Gastroesophageal sphincter (tissue), 4 donors: ENCODE measurements around the gene TSPAN12. TPM values are rescaled to one million over a fixed set of nuclear protein-coding genes. Genes with fewer than 3 reads are reported as not detected.

Experiments used
- ATAC-seq: fragments of 150-250 bp; one replicate; pipeline ENCODE4 v1.9.1; 2016; ENCODE audit warnings: mild to moderate bottlenecking, moderate library complexity
- H3K27ac ChIP-seq, 4 donors: fragments of 200-600 bp; sonication (generic) in 3 of 4; 1 replicate in 3 of 4; 2 replicates in 1 of 4; pipeline ENCODE4 v1.5.1; 2016 to 2019
- H3K27me3 ChIP-seq: fragments of 200-600 bp; sonication (generic); one replicate; pipeline ENCODE4 v1.5.1; 2019
- H3K36me3 ChIP-seq, 2 donors: fragments of 200-600 bp; sonication (generic); one replicate each; pipeline ENCODE4 v1.5.1; 2019; ENCODE audit warnings: control low read depth in 1 of 2
- H3K4me1 ChIP-seq, 3 donors: fragments of 200-600 bp; sonication (generic); 1 replicate in 2 of 3; 2 replicates in 1 of 3; pipeline ENCODE4 v1.5.1; 2016 to 2019; ENCODE audit warnings: control low read depth in 2 of 3
- H3K4me3 ChIP-seq, 2 donors: fragments of 200-600 bp; sonication (generic); one replicate each; pipeline ENCODE4 v1.5.1; 2019; ENCODE audit warnings: mild to moderate bottlenecking in 1 of 2, moderate library complexity in 1 of 2
- H3K9me3 ChIP-seq, 3 donors: fragments of 200-600 bp; sonication (generic); one replicate each; pipeline ENCODE4 v1.5.1; 2017 to 2019; ENCODE audit warnings: control low read depth in 2 of 3
- EP300 ChIP-seq: sonication (generic); formaldehyde crosslinking; IDR thresholded peaks from one replicate; pipeline ENCODE4 v1.6.1; 2017; ENCODE audit warnings: antibody characterized with exemption, mild to moderate bottlenecking
- POLR2A ChIP-seq, 2 donors: fragments of 450-650 bp; IDR thresholded peaks; one replicate each; pipeline ENCODE4 v1.6.1; 2017; ENCODE audit warnings: antibody characterized with exemption in 2 of 2, mild to moderate bottlenecking in 2 of 2, moderate library complexity in 1 of 2
- POLR2AphosphoS5 ChIP-seq: sonication (generic); formaldehyde crosslinking; IDR thresholded peaks from one replicate; pipeline ENCODE4 v1.6.1; 2017; ENCODE audit warnings: antibody characterized with exemption
- WGBS, 2 donors: methylation state at CpG; one replicate each; pipeline ENCODE4 v1.1.5; 2018; ENCODE audit warnings: low coverage in 1 of 2; 5-methylcytosine and 5-hydroxymethylcytosine counted together
- total RNA-seq, 4 donors: library from RNA; depleted of rRNA; stranded (reverse); fragments of >200 nt; gene quantifications; one replicate each; pipeline ENCODE4 v1.1.0, GENCODE V29; 2016
- TF ChIP-seq, protein P1 (sequence below), 4 experiments: fragments of 200-600 bp in 2 of 4; fragments of 450-650 bp in 2 of 4; sonication (generic) in 1 of 4; IDR thresholded peaks; one replicate each; pipeline ENCODE4 v1.5.1; 2017 to 2019; ENCODE audit warnings: antibody characterized with exemption in 4 of 4, mild to moderate bottlenecking in 2 of 4, moderate library complexity in 2 of 4

TSPAN12 gene
- total RNA-seq, 4 donors from 2014 or later = 4.4 to 25.3 (median 6.9) TPM

DNA sequence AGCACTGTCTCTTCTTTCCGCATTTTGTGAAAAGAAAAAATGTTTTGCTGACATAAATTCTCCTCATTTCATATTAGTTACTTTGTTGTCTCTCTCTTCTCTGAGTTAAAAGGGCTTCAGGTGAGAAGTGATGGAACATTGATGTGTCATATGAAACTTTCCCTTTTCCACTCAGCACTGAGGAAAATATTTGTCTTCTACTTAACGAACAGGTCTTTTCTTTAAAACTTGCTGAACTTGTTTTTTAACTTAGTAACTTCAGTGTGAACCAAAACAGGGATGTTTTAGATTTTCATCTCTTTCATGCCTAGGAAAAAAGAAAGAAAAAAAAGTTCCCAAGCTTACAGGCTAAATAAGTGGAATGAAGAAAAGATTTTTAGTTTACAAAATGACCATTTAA, 19.0 kb upstream of the TSPAN12 start:
- H3K4me3 ChIP-seq = no peak overlapping the region
- TF ChIP-seq EP300 = no peak
- no peak for TF ChIP-seq POLR2AphosphoS5
- TF ChIP-seq, protein P1, sequence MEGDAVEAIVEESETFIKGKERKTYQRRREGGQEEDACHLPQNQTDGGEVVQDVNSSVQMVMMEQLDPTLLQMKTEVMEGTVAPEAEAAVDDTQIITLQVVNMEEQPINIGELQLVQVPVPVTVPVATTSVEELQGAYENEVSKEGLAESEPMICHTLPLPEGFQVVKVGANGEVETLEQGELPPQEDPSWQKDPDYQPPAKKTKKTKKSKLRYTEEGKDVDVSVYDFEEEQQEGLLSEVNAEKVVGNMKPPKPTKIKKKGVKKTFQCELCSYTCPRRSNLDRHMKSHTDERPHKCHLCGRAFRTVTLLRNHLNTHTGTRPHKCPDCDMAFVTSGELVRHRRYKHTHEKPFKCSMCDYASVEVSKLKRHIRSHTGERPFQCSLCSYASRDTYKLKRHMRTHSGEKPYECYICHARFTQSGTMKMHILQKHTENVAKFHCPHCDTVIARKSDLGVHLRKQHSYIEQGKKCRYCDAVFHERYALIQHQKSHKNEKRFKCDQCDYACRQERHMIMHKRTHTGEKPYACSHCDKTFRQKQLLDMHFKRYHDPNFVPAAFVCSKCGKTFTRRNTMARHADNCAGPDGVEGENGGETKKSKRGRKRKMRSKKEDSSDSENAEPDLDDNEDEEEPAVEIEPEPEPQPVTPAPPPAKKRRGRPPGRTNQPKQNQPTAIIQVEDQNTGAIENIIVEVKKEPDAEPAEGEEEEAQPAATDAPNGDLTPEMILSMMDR (IDR thresholded peaks at IDR 0.05) = no peak
- no peak for TF ChIP-seq POLR2A (IDR thresholded peaks at IDR 0.05)
- H3K27ac ChIP-seq = no peak overlapping the region
- WGBS, 2 donors = 84 to 92% methylated on average over 2 of the region's 2 CpGs
- no peak for ATAC-seq
- H3K4me1 ChIP-seq = no peaks in the 10 kb centered on the region
- no peaks in the 10 kb centered on the region for H3K36me3 ChIP-seq
- H3K27me3 ChIP-seq = no peaks in the 10 kb centered on the region
- no peaks in the 10 kb centered on the region for H3K9me3 ChIP-seq

DNA sequence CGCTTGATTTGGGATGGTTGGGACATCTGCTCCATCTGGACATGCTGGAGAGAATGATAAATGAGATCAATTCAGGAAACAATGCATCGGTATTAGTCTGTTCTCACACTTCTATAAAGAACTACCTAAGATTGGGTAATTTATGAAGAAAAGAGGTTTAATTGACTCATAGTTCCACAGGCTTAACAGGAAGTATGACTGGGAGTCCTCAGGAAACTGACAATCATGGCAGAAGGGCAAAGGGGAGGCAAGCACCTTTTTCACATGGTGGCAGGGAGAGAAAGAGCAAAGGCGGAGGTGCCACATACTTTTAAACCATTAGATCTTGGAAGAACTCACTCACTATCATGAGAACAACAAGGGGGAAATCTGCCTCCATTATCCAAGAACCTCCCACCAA, 16.8 kb upstream of the TSPAN12 start:
- 81 to 87% methylated on average over 2 to 3 of the region's 3 CpGs for WGBS, 2 donors
- ATAC-seq = no peak

DNA sequence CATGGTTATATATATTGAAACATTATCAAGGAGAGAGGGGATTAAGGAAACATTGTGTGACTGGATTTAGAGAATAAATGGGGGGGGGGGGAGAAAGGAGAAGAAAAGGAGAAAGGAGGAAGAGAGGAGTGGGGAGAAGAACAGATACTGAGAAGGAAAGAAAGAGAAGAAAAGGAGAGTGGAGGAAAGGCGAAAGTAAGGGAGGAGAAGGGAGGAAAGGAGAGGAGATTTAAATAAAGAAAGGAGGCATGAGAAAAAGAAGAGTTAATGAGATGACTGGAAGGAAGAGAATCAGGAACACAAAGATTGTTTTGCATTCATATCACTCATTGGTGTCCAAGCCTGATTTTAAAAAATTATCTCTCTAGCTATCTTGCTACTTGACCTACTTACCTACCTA, 16.1 kb upstream of the TSPAN12 start:
- H3K27ac ChIP-seq = no peak overlapping the region
- TF ChIP-seq POLR2AphosphoS5 = no peak
- no peak for TF ChIP-seq POLR2A (IDR thresholded peaks at IDR 0.05)
- TF ChIP-seq EP300 = no peak
- TF ChIP-seq, protein P1 (IDR thresholded peaks at IDR 0.05) = no peak
- H3K36me3 ChIP-seq = no peaks in the 10 kb centered on the region
- no peaks in the 10 kb centered on the region for H3K9me3 ChIP-seq
- no peak for ATAC-seq
- H3K27me3 ChIP-seq = no peaks in the 10 kb centered on the region
- no peak overlapping the region for H3K4me3 ChIP-seq
- WGBS, 2 donors = 92% methylated on average over 1 of the region's 1 CpG; no CpG with 5 or more reads in 1 of the 2 donors
- no peaks in the 10 kb centered on the region for H3K4me1 ChIP-seq

More for the DNA sequence above, 16.8 kb upstream of the TSPAN12 start:
- TF ChIP-seq POLR2AphosphoS5 (no peak), EP300 (no peak), POLR2A (IDR thresholded peaks at IDR 0.05) (no peak)
- TF ChIP-seq, protein P1 (IDR thresholded peaks at IDR 0.05) = no peak
- H3K27me3 ChIP-seq = no peaks in the 10 kb centered on the region
- no peaks in the 10 kb centered on the region for H3K36me3 ChIP-seq
- no peak overlapping the region for H3K4me3 ChIP-seq
- H3K9me3 ChIP-seq = no peaks in the 10 kb centered on the region
- no peak overlapping the region for H3K27ac ChIP-seq
- no peaks in the 10 kb centered on the region for H3K4me1 ChIP-seq

DNA sequence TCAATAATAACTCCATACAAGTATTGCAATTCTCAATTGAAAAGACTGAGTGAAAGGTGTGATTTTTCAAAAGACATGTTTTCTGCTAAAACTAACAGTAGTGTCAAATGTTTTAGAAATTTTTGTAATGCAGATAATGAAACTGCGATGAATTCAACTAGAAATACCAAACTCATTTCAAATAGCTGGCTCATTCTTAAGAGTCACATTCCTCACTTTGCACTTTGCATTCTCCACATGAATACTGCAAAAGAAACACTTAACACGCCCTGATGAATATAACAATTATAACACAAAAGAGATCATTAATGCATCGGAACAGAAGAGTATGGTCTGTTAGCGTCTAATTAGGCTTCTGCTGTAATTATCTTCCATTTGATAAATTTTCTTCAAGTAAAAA, 15.5 kb upstream of the TSPAN12 start:
- 62 to 63% methylated on average over 3 to 4 of the region's 4 CpGs for WGBS, 2 donors
- H3K4me3 ChIP-seq = no peak overlapping the region
- ATAC-seq = no peak
- no peaks in the 10 kb centered on the region for H3K9me3 ChIP-seq
- no peaks in the 10 kb centered on the region for H3K36me3 ChIP-seq
- no peaks in the 10 kb centered on the region for H3K27me3 ChIP-seq
- H3K27ac ChIP-seq = no peak overlapping the region
- no peaks in the 10 kb centered on the region for H3K4me1 ChIP-seq
- no peak for TF ChIP-seq POLR2AphosphoS5
- TF ChIP-seq EP300 = no peak
- TF ChIP-seq POLR2A (IDR thresholded peaks at IDR 0.05) = no peak
- TF ChIP-seq, protein P1 (IDR thresholded peaks at IDR 0.05) = no peak

DNA sequence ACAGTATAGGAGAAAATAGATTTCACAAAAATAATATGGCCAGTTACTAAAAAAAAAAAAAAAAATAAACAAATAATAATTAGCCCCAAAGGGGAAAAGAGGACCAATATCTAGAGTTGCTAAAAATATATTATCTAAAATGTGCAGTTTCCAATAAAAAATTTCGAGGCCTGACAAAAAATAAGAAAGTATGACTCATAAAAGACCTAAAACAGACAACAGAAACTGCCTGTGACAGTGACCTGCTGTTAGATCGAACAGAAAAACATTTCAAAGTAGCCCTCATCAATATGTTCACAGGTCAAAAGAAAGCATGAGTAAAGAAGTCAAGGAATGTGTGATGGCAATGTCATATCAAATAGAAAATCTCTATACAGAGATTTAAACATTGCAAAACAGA, 11.8 kb upstream of the TSPAN12 start:
- no peak for ATAC-seq
- 44 to 67% methylated on average over 2 of the region's 2 CpGs for WGBS, 2 donors
- no peaks in the 10 kb centered on the region for H3K27me3 ChIP-seq
- no peaks in the 10 kb centered on the region for H3K4me1 ChIP-seq
- H3K36me3 ChIP-seq = no peaks in the 10 kb centered on the region
- no peaks in the 10 kb centered on the region for H3K9me3 ChIP-seq
- H3K4me3 ChIP-seq = no peak overlapping the region
- no peak for TF ChIP-seq POLR2AphosphoS5
- TF ChIP-seq, protein P1 (IDR thresholded peaks at IDR 0.05) = no peak
- TF ChIP-seq POLR2A (IDR thresholded peaks at IDR 0.05) = no peak
- no peak for TF ChIP-seq EP300
- H3K27ac ChIP-seq = no peak overlapping the region
